Astrocyte (in vitro differentiated cells and primary cell): ENCODE results near the gene RNF41.

Experiments used
- EZH2 ChIP-seq: IDR thresholded peaks from 2 replicates; pipeline ENCODE4 v1.6.1; 2012; ENCODE audit warnings: mild to moderate bottlenecking, low read length, inconsistent platforms; ENCODE audit not compliant: insufficient read depth
- TF ChIP-seq, protein P1 (sequence below): IDR thresholded peaks from 2 replicates; pipeline ENCODE4 v1.5.1; 2011; ENCODE audit warnings: low read depth, mild to moderate bottlenecking, inconsistent platforms, low read length, moderate library complexity; ENCODE audit not compliant: insufficient read depth

GRCh38 chr12:56223571-56224101 lies 1.9 kb upstream of the RNF41 start:
- TF ChIP-seq, protein P1, sequence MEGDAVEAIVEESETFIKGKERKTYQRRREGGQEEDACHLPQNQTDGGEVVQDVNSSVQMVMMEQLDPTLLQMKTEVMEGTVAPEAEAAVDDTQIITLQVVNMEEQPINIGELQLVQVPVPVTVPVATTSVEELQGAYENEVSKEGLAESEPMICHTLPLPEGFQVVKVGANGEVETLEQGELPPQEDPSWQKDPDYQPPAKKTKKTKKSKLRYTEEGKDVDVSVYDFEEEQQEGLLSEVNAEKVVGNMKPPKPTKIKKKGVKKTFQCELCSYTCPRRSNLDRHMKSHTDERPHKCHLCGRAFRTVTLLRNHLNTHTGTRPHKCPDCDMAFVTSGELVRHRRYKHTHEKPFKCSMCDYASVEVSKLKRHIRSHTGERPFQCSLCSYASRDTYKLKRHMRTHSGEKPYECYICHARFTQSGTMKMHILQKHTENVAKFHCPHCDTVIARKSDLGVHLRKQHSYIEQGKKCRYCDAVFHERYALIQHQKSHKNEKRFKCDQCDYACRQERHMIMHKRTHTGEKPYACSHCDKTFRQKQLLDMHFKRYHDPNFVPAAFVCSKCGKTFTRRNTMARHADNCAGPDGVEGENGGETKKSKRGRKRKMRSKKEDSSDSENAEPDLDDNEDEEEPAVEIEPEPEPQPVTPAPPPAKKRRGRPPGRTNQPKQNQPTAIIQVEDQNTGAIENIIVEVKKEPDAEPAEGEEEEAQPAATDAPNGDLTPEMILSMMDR, result no peak
- no peak for TF ChIP-seq EZH2
